HFFc6 (cell line): Measurements from ENCODE around the gene CGNL1. TPM values are rescaled to one million over a fixed set of nuclear protein-coding genes. Genes with fewer than 3 reads are reported as not detected.

Source experiments
- DNase-seq: peaks from one replicate; pipeline ENCODE4 v3.0.0-alpha.2; 2018
- H3K27ac Mint-ChIP-seq: 2 replicates; pipeline ENCODE4 v1.8.0; 2020; ENCODE audit warnings: mild to moderate bottlenecking, mixed read lengths
- H3K27me3 Mint-ChIP-seq: 2 replicates; pipeline ENCODE4 v1.8.0; 2021; ENCODE audit warnings: mild to moderate bottlenecking, moderate library complexity, mixed read lengths; ENCODE audit not compliant: insufficient read depth
- H3K36me3 Mint-ChIP-seq: 2 replicates; pipeline ENCODE4 v1.8.0; 2021; ENCODE audit warnings: low read depth, mixed read lengths
- H3K4me1 Mint-ChIP-seq: 2 replicates; pipeline ENCODE4 v1.8.0; 2020; ENCODE audit warnings: low read depth, mixed read lengths
- H3K4me3 Mint-ChIP-seq: 2 replicates; pipeline ENCODE4 v1.8.0; 2020; ENCODE audit warnings: mild to moderate bottlenecking, moderate library complexity, mixed read lengths
- H3K9me3 Mint-ChIP-seq: 2 replicates; pipeline ENCODE4 v1.8.0; 2020; ENCODE audit warnings: mild to moderate bottlenecking, mixed read lengths
- total RNA-seq, 6 experiments: library from RNA; stranded (reverse); fragmentation: NEBNext Ultra II Directional; extraction: Animal tissue kit (Norgen Biotek cat#: 25700); gene quantifications; 2 replicates in 1 of 6; 3 replicates in 5 of 6; pipeline ENCODE4 v1.2.3, GENCODE V29; 2021
- TF ChIP-seq, protein P1 (sequence below): fragments of 200-600 bp; sonication (generic); IDR thresholded peaks from 2 replicates; pipeline ENCODE4 v1.5.0; 2021; ENCODE audit warnings: antibody characterized with exemption, mild to moderate bottlenecking

Gene CGNL1
- total RNA-seq, 6 experiments from 2014 or later, result 0.05 to 0.20 (median 0.10) TPM; not detected in 2

DNA sequence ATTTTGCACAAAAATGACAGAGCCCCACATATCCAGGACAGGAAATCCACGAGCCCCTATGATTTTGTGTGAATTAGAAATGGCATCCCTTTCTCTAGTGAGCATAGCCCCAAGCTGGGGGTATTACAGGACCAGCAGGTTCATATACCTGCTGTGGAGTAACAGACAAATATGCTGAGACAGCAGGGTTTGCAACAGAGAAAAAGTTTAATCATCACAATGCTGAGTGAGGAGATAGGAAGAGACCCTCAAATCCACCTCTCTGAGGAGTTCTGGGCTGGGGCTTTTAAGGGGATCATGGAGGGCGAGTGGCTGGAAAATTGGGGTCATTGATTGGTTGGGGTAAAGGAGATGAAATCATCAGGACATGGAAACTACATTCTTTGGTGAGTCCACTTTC lies 207.0 kb downstream of the CGNL1 start:
- peaks cover 23% of the 10 kb centered on the region for H3K27me3 Mint-ChIP-seq
- H3K9me3 Mint-ChIP-seq, result peaks cover 21% of the 10 kb centered on the region
- peaks cover 12% of the 10 kb centered on the region for H3K36me3 Mint-ChIP-seq
- H3K4me1 Mint-ChIP-seq, result peaks cover 9% of the 10 kb centered on the region
- no peak overlapping the region for H3K4me3 Mint-ChIP-seq
- TF ChIP-seq, protein P1, sequence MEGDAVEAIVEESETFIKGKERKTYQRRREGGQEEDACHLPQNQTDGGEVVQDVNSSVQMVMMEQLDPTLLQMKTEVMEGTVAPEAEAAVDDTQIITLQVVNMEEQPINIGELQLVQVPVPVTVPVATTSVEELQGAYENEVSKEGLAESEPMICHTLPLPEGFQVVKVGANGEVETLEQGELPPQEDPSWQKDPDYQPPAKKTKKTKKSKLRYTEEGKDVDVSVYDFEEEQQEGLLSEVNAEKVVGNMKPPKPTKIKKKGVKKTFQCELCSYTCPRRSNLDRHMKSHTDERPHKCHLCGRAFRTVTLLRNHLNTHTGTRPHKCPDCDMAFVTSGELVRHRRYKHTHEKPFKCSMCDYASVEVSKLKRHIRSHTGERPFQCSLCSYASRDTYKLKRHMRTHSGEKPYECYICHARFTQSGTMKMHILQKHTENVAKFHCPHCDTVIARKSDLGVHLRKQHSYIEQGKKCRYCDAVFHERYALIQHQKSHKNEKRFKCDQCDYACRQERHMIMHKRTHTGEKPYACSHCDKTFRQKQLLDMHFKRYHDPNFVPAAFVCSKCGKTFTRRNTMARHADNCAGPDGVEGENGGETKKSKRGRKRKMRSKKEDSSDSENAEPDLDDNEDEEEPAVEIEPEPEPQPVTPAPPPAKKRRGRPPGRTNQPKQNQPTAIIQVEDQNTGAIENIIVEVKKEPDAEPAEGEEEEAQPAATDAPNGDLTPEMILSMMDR, result no peak
- no peak for DNase-seq
- no peak overlapping the region for H3K27ac Mint-ChIP-seq

DNA sequence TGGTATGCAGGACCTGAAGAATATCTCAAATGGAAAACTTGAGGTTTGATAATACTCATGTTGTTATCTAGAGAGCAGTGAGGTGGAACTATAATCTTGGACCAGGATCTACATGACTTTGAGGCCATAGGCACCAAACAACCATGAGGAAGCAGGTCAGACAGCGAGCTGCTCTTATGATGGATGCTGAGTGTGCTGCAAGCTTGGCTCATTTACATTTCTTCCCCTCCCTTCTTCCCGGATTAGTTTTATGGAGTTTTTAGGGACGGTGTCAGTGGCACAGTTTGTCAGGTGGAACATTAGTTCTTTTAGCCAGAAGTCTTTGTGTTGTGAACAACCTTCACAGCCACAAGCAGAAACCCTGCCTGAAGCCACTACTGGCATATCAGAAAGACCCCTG lies 207.4 kb downstream of the CGNL1 start:
- TF ChIP-seq, protein P1, result no peak
- peaks cover 23% of the 10 kb centered on the region for H3K27me3 Mint-ChIP-seq
- H3K9me3 Mint-ChIP-seq, result peaks cover 21% of the 10 kb centered on the region
- no peak for DNase-seq
- H3K4me1 Mint-ChIP-seq, result peaks cover 9% of the 10 kb centered on the region
- H3K36me3 Mint-ChIP-seq, result peaks cover 12% of the 10 kb centered on the region
- H3K4me3 Mint-ChIP-seq, result no peak overlapping the region
- no peak overlapping the region for H3K27ac Mint-ChIP-seq

DNA sequence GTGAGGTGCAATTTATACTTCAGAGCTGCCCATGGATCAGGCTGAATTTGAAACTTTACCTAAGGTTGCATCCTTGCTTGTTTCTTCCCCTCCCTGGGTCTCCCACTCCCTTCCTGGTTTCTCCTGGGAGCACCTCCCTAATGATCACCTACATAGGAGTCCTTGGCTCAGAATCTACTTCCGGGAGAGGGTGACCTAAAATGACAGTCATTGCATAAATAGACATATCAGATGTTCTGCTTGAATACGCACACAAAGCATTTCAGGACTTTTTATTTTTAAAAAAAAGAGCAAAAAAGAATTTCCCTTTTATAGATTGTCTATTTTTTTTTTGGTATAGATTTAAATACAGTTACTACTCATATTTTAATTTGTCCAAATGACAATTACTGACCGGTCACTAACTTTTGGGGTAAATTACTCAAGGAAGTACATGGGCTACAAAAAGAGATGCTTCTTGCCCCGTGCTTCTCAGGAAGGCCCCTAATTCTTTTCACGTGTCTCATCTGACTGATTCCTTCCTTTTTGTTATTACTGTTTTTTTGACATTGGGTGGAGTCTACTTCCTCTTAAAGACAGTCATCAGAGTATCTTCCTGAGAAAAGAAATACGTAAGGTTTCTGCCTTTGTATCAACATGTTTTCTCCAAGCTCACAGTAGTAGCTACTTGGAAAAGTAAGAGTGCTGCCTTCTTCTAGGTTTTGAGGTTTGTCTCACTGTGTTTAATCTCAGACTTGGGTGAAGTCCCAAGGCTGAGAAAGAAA lies 210.5 kb downstream of the CGNL1 start:
- Mint-ChIP-seq H3K4me3 (no peak overlapping the region), H3K36me3 (peaks cover 12% of the 10 kb centered on the region), H3K9me3 (peaks cover 20% of the 10 kb centered on the region), H3K4me1 (peaks cover 9% of the 10 kb centered on the region), H3K27me3 (peaks cover 15% of the 10 kb centered on the region), H3K27ac (no peak overlapping the region)
- TF ChIP-seq, protein P1, result no peak
- DNase-seq, result no peak

DNA sequence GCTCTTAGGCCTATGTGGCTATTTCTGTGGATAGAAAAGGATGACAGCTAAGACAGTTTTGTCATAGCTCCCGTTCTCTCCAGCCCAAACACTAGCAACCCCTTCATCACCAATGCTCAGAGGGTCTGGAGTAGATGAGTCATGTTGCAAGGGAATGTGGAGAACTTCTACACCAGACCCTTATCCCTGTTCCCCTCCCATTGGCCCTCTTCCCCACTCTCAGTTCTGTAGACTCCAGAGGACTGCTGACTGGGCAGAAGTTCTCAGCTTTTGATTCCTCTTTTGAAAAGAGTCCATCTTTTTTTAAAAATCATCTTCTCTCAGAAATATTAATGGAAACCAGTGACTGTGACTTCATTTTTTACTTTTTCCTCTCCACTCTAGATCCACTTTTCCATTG lies 213.0 kb downstream of the CGNL1 start:
- no peak overlapping the region for H3K4me3 Mint-ChIP-seq
- H3K27me3 Mint-ChIP-seq, result peaks cover 18% of the 10 kb centered on the region
- peaks cover 9% of the 10 kb centered on the region for H3K4me1 Mint-ChIP-seq
- no peaks in the 10 kb centered on the region for H3K9me3 Mint-ChIP-seq
- TF ChIP-seq, protein P1, result no peak
- H3K36me3 Mint-ChIP-seq, result no peaks in the 10 kb centered on the region
- H3K27ac Mint-ChIP-seq, result no peak overlapping the region
- no peak for DNase-seq

DNA sequence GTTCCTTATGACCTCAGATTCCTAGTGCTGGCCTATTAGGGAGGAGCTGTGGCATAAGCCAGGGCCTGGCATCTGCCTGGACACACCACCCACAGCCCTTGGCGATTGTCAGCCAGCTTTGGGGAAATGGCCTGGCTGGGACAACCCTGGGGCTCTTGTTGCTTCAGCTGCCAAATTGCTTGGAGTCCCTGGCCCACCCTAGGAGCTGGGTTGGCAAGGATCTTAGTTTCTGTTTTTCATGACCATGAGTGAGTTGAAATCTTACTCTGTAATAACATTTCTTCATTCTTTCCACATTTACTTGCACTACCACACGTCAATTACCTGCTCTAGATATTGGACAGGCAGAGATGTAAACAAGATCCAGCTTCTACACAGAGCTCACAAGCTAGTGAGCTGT lies 213.4 kb downstream of the CGNL1 start:
- TF ChIP-seq, protein P1, result no peak
- H3K36me3 Mint-ChIP-seq, result no peaks in the 10 kb centered on the region
- no peak overlapping the region for H3K4me3 Mint-ChIP-seq
- H3K4me1 Mint-ChIP-seq, result peaks cover 9% of the 10 kb centered on the region
- no peak for DNase-seq
- no peaks in the 10 kb centered on the region for H3K9me3 Mint-ChIP-seq
- peaks cover 18% of the 10 kb centered on the region for H3K27me3 Mint-ChIP-seq
- H3K27ac Mint-ChIP-seq, result no peak overlapping the region
